ENCODE data around the gene APRT. TPM values are rescaled to one million over a fixed set of nuclear protein-coding genes. Genes with fewer than 3 reads are reported as not detected.

APRT gene
- total RNA-seq, 4 donors from 2014 or later, result 56.2 to 78.7 (median 62.4) TPM

DNA sequence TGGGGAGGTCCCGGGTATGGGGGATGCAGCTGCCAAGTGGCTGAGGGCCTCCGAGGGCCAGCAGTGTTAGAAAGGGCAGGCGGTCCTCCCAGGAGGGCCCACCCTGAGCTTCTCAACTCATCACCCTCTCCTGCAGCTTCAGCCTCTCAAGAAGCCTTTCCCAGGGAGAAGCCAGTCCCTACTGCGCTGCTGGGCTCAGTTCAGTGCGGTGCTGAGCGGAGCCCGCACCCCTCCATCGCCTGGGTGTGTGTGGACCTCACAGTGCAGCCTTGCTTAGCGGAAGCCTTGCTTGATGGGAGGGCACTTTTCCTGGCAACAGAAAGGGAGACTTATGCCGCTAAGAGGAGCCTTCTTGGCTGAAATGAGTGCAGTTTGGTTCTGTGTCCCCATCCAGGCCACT is 3.5 kb upstream of the APRT start:
- Histone ChIP-seq H3K36me3 (no peaks in the 10 kb centered on the region), H3K27me3 (no peaks in the 10 kb centered on the region), H3K27ac (no peak overlapping the region), H3K4me3 (no peak overlapping the region), H3K4me1 (peaks cover 11 to 15% of the 10 kb centered on the region in 2 donors), H3K9me3 (no peaks in the 10 kb centered on the region)
- in situ Hi-C loops (cut with MboI; ENCODE audit: low sequenced_read_pairs in 4 of 4), result no loop called here
- intact Hi-C loops (cut with DNase I; ENCODE audit: low total_unique reads), result loop anchor here (10.0 kb wide), 2 partner anchors 280 to 950 kb away; partner anchors contain the start of genes ACSF3 and SLC7A5
- DNase-seq (no peak), ATAC-seq (no peak)
- TF ChIP-seq POLR2A (IDR thresholded peaks at IDR 0.05), result no peak
- TF ChIP-seq, protein P1, sequence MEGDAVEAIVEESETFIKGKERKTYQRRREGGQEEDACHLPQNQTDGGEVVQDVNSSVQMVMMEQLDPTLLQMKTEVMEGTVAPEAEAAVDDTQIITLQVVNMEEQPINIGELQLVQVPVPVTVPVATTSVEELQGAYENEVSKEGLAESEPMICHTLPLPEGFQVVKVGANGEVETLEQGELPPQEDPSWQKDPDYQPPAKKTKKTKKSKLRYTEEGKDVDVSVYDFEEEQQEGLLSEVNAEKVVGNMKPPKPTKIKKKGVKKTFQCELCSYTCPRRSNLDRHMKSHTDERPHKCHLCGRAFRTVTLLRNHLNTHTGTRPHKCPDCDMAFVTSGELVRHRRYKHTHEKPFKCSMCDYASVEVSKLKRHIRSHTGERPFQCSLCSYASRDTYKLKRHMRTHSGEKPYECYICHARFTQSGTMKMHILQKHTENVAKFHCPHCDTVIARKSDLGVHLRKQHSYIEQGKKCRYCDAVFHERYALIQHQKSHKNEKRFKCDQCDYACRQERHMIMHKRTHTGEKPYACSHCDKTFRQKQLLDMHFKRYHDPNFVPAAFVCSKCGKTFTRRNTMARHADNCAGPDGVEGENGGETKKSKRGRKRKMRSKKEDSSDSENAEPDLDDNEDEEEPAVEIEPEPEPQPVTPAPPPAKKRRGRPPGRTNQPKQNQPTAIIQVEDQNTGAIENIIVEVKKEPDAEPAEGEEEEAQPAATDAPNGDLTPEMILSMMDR (IDR thresholded peaks at IDR 0.05 in 4 of 5, conservative IDR thresholded peaks at IDR 0.05 in 1 of 5), result no peak

DNA sequence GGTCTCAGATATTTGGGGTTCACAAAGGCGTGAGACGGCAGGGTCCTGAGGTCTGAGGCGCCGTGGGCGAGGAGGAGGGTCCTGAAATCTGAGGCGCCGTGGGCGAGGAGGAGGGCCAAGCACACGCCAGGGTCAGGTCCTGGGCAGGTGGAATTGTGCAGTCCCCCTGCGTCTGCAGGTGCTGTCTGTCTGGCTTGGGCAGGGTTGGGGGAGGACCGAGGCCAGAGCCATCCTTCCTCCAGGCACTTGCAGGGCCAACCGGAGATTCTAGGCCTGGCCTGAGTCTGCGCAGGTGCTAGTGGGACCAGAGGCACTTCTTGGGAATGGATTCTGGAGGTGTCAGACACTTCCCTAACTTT is 2.4 kb upstream of the APRT start:
- in situ Hi-C loops (cut with MboI; ENCODE audit: low sequenced_read_pairs in 4 of 4), result no loop called here
- H3K27me3 ChIP-seq, result no peaks in the 10 kb centered on the region
- no peak for ATAC-seq
- intact Hi-C loops (cut with DNase I; ENCODE audit: low total_unique reads), result loop anchor here (5.0 to 10.0 kb wide), 4 partner anchors 83 to 949 kb away; partner anchors contain the start of genes ACSF3, SLC7A5 and ZNF778
- no peak for TF ChIP-seq POLR2A (IDR thresholded peaks at IDR 0.05)
- TF ChIP-seq, protein P1 (IDR thresholded peaks at IDR 0.05 in 4 of 5, conservative IDR thresholded peaks at IDR 0.05 in 1 of 5), result no peak
- no peaks in the 10 kb centered on the region for H3K9me3 ChIP-seq
- no peak overlapping the region for H3K4me3 ChIP-seq
- no peak overlapping the region for H3K27ac ChIP-seq
- peaks cover 14 to 21% of the 10 kb centered on the region in 2 donors for H3K4me1 ChIP-seq
- H3K36me3 ChIP-seq, result peaks cover 0 to 7% of the 10 kb centered on the region in 2 donors
- no peak for DNase-seq

DNA sequence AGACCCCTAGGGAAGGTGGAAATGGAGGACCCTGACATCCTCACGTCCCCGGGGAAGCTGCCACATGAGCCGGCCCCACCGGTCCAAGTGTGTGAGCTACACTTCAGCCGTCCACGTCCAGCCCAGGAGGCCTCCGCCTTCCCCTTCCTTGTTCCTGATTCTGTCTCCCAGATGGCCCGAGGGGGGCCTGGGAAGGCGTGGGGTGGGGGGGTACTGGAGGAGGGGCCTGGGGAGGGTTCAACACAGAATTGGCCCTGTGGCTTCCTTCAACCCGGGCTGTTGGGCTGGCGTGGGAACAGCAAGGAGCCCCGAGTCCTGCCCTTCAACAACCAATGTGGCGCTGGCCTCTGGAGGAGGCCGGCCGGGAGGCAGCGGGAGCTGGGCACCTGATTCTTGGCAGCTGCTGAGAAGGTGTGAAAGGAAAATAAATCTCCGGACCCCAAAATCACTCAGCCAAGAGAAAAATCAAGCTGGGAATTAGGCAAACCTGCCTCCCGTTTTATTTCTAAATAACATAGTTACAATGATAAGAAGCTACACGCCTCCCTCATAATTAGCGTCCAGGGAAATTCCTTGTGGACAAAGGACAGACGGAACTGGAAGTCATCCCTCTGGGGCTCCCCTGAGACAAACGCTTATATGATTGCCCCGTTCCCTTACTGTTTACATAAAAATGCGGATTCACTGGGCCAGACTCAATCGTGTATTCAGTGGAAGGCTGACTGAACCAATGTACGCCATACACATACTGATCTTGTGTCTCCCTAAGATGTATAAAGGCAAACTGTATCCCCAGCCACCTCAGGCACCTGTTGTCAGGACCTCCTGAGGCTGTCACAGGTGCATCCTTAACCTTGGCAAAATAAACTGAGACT is 1.8 kb upstream of the APRT start:
- ATAC-seq (no peak), DNase-seq (no peak)
- H3K36me3 ChIP-seq, result peaks cover 0 to 10% of the 10 kb centered on the region in 2 donors
- H3K27ac ChIP-seq, result peak overlapping the region in 2 of 4 donors; percentile 89 to 90
- intact Hi-C loops (cut with DNase I; ENCODE audit: low total_unique reads), result loop anchor here (5.0 to 10.0 kb wide), 4 partner anchors 84 to 949 kb away; partner anchors contain the start of genes ACSF3, SLC7A5 and ZNF778
- peaks cover 14 to 21% of the 10 kb centered on the region in 2 donors for H3K4me1 ChIP-seq
- in situ Hi-C loops (cut with MboI; ENCODE audit: low sequenced_read_pairs in 4 of 4), result no loop called here
- TF ChIP-seq, protein P1 (IDR thresholded peaks at IDR 0.05 in 4 of 5, conservative IDR thresholded peaks at IDR 0.05 in 1 of 5), result no peak
- TF ChIP-seq POLR2A (IDR thresholded peaks at IDR 0.05), result no peak
- no peaks in the 10 kb centered on the region for H3K9me3 ChIP-seq
- peak overlapping the region in 1 of 4 donors; percentile 70 for H3K4me3 ChIP-seq
- no peaks in the 10 kb centered on the region for H3K27me3 ChIP-seq

DNA sequence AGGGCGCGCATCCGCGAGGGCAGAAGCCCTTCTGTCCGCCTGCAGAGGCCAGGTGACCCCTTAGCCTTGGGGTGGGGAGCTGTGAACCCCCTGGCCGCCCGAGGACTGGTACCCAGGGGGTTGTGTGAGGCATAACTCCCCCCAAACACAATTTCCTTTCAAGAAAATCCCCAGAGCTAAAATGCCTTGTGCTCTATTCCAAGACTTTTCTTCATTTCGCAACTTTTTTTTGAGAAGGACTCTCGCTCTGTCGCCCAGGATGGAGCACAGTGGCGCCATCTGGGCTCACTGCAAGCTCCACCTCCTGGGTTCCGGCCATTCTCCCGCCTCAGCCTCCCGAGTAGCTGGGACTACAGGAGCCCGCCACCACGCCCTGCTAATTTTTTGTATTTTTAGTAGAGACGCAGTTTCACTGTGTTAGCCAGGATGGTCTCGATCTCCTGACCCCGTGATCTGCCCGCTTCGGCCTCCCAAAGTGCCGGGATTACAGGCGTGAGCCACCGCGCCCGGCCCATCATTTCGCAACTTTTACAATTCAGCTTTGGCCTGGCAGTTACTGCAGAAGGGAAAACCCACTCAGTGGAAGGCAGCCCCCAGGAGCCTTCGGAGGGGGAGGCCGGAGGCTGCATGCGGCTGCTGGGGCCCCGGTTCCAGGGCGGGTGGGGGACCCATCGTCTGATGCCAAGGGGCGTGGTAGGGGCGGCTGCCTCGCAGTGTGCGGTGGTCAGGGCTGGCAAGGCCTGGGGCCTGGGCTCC is 963 bp upstream of the APRT start:
- peak in 1 of 2 donors; percentile 16 for ATAC-seq
- intact Hi-C loops (cut with DNase I; ENCODE audit: low total_unique reads) (loop anchor here (5.0 to 10.0 kb wide), 4 partner anchors 85 to 948 kb away; partner anchors contain the start of genes ACSF3, SLC7A5 and ZNF778), in situ Hi-C loops (cut with MboI; ENCODE audit: low sequenced_read_pairs in 4 of 4) (no loop called here)

More for the DNA sequence above, 963 bp upstream of the APRT start:
- Histone ChIP-seq H3K36me3 (peaks cover 0 to 10% of the 10 kb centered on the region in 2 donors), H3K4me1 (peaks cover 14 to 21% of the 10 kb centered on the region in 2 donors), H3K4me3 (peak overlapping the region; percentile 70 to 81 (median 74)), H3K9me3 (no peaks in the 10 kb centered on the region), H3K27ac (peak overlapping the region; percentile 81 to 91 (median 90)), H3K27me3 (no peaks in the 10 kb centered on the region)
- TF ChIP-seq, protein P1 (IDR thresholded peaks at IDR 0.05 in 4 of 5, conservative IDR thresholded peaks at IDR 0.05 in 1 of 5), result no peak
- no peak for TF ChIP-seq POLR2A (IDR thresholded peaks at IDR 0.05)
- peak in 1 of 2 donors; percentile 57 for DNase-seq
